GM19328 (cell line): ENCODE measurements around the gene RAVER1.
"Not testable (repeated sequence)": the region's sequence is repeated elsewhere in the genome, so short reads cannot be mapped to it uniquely, and the experiment has no call there.

Source experiments
- ATAC-seq: cut with Tn5 transposase; IDR thresholded peaks from one replicate; pipeline ENCODE4 v1.9.1; 2021; ENCODE audit warnings: mild to moderate bottlenecking, moderate library complexity; ENCODE audit not compliant: unreplicated experiment

The RAVER1 gene, protein sequence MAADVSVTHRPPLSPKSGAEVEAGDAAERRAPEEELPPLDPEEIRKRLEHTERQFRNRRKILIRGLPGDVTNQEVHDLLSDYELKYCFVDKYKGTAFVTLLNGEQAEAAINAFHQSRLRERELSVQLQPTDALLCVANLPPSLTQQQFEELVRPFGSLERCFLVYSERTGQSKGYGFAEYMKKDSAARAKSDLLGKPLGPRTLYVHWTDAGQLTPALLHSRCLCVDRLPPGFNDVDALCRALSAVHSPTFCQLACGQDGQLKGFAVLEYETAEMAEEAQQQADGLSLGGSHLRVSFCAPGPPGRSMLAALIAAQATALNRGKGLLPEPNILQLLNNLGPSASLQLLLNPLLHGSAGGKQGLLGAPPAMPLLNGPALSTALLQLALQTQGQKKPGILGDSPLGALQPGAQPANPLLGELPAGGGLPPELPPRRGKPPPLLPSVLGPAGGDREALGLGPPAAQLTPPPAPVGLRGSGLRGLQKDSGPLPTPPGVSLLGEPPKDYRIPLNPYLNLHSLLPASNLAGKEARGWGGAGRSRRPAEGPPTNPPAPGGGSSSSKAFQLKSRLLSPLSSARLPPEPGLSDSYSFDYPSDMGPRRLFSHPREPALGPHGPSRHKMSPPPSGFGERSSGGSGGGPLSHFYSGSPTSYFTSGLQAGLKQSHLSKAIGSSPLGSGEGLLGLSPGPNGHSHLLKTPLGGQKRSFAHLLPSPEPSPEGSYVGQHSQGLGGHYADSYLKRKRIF

DNA sequence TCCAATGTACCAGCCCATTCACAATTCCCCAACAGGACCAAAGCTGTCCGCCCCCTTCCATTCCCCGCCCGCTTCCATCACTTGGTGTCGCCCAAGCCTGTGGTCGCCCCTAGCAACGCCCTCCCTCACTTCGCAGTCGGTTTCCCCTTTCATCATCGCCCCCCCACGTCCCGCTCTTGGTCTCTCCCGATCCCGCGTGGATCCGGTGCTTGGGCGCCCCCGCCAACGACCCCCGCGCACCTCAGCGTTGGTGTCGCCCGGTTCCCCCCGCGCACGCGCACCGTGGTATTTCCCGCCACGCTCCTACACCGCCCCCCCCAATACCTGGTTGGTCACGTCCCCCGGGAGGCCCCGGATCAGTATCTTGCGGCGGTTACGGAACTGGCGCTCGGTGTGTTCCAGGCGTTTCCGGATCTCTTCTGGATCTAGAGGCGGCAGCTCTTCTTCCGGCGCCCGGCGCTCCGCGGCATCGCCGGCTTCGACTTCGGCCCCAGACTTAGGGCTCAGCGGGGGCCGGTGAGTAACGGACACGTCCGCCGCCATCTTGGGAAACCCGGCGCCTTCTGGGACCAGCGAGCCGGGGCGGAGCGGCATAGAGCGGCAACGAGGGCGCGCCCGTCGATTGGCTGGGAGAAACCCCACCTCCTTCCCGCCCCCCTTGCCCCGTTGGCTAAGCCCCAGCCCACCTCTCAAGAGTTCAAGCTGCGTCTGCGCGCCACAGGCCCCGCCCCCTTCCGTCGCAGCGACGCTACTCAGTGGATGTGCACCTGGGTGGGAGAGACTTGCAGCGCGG lies at the start of gene RAVER1:
TSS of gene RAVER1 (minus strand) at position 565 of the 793 bp plus-strand sequence. CDS start at position 543, 22 bp downstream.
- peak; percentile 83 for ATAC-seq

DNA sequence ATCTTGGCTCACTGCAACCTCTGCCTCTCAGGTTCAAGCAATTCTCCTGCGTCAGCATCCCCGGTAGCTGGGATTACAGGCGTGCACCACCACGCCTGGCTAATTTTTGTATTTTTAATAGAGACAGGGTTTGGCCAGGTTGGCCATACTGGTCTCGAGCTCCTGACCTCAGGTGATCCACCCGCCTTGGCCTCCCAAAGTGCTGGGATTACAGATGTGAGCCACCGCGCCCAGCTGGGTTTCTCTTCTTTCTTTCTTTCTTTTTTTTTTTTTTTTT lies 49.8 kb upstream of the RAVER1 start:
- ATAC-seq = not testable (repeated sequence)

DNA sequence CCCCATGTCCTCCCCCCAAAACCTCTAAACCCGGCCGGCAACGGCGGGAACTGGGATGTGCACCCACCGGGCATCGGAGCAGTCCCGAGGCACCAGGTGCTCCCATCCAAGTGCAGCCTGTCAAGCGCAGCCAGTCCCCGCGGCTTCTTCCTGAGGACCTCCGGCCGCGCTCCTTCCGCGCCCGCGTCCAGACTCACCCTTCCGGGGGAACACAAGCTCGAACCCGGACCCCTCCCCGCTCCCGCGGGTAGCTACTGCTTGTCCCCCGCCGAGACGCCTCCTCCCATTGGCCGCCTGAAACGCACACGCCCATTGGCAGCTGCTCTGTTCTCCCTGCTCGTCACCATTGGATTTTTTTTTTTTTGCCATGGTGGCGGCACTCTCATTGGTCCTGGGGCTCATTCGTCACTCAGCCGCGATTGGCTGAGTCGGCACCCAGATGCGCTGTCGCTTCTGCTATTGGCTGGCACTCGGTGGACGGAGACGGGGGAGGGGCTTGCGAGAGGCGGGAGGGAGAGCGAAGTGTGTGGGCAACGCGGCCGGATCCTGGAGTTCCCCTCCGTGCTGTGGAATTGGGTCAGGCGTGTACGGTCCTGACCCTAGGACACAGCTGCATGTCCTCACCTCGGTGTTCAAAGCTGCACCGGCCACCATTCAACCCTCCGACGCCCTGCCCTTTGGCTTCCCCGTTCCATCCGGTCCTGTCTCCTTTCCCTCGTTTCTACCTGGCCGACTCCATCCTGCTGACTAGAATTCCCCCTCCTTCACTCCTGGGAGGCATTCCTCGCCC lies 47.2 kb upstream of the RAVER1 start, which contains the start of gene TYK2:
TSS of gene TYK2 (minus strand) at position 260 of the 790 bp plus-strand sequence. CDS start 2,166 bp downstream, outside the sequence.
- ATAC-seq = peak; percentile 93

DNA sequence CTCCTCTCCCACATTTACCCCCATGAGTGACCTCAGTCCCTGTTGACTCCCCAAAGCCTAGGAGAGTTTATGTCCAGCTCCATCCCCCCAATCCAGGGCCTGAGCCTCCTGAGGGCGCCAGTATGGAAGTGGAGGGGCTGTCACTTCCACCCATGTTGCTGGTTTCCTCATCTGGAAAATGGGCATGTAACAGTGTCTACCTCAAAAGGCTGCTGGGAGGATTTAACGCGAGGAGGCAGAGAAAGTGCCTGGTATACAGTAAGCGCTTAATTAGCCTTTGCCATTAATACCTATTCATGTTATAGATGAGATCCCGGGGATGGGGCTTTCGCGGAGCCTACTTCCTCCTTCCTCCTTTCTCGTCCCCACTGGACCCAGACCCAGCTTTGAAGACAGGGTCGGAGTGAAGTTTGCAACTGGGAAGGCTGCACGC lies 46.6 kb upstream of the RAVER1 start:
- no peak for ATAC-seq

DNA sequence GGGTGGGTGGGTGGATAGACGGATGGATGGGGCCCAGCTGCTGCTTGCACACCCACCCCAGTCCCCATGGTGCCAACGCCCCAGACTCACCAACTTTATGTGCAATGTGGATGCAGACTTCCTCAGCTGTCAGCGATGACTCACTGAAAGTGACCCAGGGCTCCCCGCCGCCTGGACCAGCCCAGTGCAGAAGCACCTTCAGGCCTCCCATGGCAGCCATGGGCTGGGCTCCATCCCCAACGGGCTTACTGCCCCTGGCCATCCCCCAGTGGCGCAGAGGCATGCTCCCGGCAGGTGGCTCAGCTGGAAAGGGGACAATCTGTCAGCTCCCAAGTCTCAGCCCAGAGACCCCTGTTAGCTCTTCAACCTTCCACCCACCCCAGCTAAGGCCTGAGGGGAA lies 44.8 kb upstream of the RAVER1 start:
- ATAC-seq = no peak

DNA sequence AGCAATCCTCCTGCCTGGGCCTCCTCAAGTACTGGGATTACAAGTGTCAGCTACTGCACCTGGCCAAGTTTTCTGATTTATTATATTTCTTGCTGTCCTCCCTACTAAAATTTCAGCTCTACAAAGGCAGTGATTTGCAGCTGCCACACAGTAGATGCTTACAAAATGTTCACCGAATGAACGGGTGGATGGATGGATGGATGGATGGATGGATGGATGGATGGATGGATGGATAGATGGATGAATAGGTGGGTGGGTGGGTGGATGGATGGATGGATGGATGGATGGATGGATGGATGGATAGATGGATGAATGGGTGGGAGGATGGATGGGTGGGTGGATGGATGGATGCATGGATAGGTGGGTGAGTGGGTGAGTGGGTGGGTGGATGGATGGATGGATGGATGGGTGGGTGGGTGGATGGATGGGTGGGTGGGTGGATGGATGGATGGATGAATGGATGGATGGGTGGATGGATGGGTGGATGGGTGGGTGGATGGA lies 43.9 kb upstream of the RAVER1 start:
- not testable (repeated sequence) for ATAC-seq

DNA sequence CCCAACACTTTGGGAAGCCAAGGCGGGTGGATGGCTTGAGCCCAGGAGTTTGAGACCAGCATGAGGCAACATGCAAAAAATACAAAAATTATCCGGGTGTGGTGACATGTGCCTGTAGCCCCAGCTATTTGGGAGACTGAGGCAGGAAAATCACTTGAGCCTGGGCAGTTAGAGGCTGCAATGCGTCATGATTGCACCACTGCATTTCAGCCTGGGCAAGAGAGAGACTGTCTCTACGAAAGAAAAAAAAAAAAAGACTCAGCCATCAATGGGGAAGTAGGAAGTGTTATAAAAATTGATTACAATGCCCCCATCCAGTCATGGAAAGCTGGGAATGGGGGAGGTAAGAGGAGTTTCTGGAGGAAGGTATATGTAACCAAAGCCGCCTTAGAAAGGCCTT lies 41.6 kb upstream of the RAVER1 start:
- ATAC-seq = no peak

DNA sequence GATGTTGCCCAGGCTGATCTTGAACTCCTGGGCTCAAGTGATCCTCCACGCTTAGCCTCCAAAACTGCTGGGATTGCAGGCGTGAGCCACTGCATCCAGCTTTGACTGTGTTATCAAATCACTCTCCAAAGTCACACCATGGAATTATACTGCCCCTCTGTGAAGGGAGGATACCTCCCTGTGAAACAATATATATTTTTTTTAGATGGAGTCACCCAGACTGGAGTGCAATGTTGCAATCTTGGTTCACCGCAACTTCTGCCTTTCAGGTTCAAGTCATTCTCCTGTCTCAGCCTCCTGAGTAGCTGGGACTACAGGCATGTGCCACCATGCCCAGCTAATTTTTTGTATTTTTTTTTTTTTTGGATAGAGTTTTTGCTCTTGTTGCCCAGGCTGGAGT lies 39.4 kb upstream of the RAVER1 start:
- no peak for ATAC-seq

DNA sequence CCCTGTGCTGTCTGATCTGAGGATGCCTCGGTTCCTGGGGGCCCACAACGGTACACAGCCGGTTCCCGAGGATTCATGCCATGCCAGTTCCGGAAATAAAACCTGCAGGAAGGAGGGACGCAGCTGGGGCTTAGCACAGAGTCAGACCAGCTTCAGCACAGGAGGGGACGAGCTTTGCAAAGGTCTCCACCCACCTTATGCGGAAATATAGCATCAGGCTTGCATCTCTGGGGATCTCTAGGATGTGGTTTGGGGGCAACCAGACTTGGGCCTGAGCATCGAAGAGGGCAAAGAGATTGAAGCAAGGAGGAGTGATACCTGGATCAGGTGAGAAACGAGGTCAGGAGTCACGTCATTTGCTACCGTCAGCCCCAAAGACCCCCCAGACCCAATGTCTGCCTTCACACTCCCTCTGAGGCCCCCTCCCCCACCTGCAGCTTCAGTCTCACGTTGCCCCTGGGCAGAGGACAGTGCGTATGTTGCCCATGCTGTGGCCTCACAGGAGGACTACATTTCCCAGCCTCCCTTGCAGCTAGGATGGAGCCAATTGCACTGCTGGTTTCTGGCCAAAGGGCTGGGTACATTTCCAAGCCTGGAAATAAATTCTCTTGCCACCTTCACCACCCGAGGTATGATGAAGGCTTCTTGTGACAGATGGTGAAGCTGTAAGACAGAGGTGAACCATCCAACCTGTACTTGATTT lies 34.9 kb upstream of the RAVER1 start:
- ATAC-seq = no peak

DNA sequence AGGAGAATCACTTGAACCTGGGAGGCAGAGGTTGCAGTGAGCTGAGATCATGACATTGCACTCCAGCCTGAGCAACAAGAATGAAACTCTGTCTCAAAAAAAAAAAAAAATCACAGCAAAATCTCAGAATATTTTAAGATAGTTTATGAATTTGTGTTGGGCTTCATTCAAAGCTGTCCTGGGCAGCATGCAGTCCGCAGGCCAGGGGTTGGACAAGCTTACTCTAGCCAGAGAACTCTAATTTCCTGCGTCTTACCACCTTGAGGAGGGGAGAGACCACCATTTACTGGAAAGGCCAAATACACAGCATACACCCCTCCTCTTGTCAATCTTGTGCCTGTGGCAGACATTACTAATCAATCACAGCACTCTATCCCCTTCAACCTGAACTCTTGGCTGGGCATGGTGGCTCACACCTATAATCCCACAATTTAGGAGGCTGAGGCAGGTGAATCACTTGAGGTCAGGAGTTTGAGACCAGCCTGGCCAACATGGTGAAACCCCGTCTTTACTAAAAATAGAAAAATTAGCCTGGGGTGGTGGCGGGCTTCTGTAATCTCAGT lies 33.7 kb upstream of the RAVER1 start:
- not testable (repeated sequence) for ATAC-seq

DNA sequence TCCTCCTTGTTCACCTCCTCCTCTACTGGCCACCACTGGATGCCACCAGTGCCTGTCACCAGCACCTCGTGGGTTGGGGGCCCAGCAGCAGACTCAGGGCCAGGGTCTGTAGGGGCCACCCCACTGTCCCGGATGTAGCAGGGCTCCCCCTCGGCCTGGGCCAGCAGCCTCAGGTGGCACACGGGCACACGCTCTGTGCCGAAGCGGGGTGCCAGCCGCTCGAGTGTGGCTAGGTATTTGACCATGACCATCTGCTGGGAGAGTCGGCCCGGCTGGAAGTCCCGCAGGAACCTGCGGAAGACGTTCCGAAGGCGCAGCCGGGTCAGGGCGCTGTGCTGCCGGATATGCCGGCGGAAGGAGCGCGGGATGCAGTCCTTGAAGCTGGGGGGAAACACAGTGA lies 32.2 kb upstream of the RAVER1 start:
- ATAC-seq = no peak

DNA sequence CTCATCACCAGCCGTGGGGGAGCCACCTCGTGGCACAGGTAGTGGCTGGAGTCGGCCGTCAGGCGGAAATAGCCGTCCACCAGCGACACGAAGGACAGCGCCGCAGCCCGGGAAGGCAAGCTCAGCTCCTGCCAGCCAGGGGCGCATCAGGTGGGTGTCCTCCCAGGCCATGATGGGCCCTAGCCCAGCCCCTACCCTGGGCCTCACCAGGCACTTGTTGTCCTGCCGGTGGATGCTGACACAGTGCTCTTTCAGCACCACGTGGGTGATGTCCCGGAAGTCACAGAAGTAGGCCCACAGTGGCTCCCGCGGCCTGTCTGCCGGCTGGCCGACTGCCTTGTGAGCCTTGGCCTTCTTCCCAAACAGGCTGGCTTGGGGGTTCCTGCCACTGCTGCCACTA lies 31.3 kb upstream of the RAVER1 start:
- ATAC-seq = no peak

DNA sequence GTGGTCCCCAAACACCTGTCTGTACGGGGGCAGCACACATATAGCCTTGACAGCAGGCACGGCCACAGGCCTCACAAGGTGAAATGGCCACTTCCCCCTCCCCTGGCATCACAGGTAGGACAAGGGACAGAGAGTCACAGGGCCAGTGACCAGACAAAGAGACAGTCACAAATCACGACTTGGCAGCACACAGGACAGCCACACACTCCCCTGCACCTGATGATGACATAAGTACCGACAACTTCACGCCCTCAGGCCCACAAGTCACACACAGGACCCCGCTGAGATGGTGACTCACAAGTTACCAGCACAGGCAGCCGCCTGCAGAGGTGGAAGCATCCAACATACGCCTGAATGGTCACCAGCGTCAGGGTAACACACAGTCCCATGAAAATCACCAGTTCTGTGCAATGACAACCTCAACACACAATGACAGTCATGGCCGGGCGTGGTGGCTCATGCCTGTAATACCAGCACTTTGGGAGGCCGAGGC lies 30.5 kb upstream of the RAVER1 start:
- no peak for ATAC-seq

DNA sequence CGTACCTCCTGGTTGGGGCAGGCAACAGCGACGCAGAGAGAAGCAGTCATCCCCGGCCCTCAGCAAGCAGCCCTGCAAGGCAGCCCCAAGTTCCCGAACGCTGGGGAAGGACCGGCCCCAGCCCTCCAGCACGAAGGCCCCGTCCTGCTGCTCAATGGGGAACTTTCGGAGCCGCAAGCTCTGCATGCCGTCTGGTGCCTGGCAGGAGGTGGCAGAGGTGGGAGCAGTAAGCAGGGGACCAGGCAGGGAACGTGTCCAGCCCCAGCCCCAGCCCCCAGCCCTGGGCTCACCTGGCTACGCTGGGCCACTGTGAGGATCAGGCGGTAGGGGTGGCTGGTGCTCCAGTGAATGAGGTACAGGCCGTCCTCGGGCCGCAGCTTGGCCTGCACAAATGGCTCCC lies 28.9 kb upstream of the RAVER1 start:
- ATAC-seq = no peak

DNA sequence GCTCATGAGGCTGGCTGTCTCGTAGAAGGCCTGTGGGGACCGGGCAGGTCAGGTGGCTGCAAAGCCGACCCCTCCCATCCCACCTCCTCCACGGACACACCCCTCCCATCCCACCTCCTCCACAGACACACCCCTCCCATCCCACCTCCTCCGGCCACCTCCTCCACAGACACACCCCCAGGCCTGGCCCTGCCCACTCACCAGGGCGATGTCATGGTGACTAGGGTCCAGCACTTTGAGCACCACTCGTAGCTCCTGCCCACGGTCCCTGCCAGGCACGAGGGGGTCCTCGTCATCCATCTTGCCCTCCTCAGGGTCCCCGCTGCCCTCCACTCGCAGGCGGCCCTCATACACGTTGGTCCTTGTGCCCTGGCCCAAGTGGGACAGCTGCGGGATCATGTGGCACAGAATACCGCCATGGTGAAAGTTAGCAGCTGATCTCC lies 28.3 kb upstream of the RAVER1 start:
- no peak for ATAC-seq

DNA sequence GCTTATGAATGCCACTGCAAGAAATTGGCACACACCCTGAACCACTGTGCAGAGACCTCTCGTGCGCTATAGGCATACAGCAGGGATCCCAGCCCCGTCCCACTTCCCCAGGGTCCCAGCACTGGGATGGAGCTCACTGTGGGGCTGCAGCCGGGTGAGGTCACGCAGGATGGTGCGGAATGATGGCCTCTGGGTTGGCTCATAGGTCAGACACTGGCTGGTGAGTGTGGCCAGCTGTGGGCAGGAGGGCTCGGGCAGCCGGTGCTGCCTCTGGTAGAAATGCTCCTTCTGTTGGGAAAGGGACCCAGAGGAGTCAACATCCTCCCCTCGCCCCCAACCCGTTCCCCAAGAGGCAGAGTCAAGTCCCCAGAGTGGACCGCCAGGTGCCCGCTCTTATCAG lies 23.1 kb upstream of the RAVER1 start:
- no peak for ATAC-seq

DNA sequence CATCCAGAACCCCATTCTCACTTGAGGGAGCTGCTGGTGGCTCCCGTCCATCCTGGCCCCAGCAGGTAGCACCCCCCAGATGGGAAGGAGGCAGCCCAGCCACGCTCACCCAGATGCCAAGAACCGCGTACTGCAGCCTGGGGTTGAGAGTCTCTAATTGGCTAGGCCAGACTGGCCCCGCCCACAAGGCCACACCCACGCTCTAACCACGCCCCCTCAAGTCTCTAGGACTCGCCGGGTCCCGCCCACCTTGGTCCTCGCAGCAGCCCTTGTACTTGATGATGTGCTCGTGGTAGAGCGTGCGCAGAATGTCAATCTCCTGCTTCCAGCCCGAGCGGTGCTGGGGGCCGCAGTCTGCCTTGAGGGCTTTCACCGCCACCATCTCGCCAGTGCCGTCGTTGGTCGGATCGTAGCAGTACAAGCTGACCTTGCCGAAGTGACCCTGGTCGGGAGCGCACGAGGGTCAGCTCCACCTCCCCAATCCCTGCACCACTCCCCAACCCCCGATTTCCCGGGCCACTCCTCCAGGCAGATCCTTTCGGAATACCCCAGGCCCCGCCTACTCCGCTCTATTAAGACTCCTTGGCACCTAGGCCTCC lies 20.6 kb upstream of the RAVER1 start:
- ATAC-seq = no peak

DNA sequence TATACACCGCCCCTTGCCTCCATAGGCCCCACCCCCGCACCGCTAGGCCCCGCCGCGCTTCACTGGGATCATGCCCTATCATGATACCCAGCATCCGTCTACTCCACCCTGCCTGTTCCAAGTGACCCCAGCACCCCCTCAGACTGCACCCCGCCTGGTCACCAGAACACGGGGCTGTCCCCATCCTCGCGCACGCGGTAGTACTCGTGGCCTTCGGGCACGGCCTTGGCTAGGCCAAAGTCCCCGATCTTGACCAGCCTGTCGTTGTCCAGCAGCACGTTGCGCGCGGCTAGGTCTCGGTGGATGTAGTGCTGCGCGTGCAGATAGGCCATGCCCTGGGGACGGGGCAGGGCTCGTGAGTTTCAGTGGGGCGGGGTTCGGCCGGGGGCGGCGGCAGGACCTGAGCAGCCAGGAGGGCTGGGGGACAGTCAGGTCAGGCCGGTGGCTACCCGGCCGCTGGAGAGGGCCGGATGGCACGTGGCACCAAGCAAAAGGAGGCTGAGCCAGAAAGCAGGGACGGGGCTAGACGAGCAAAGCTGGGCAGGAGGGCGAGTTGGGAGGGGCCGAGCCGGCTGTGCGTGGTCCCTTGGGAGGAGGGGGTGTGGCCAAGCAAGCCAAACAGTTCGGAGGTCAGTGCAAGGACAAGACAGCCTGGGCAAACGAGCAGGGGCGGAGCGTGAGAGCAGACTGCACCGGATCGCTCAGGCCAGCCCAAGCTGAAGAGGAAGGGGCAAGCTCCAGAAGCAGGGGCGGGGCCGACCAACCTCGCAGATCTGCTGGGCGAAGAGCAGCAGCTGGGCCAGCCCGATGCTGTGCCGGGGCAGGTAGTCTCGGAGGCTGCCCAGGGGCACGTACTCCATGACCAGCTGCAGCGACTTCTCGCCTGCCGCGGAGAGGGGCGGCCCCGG lies 19.7 kb upstream of the RAVER1 start:
- ATAC-seq = no peak
